ENCODE data around the gene TAAR2.
A peak's percentile ranks its signal among the peaks of the same experiment; 100 is the strongest.
"Not testable (repeated sequence)": the region's sequence is repeated elsewhere in the genome, so short reads cannot be mapped to it uniquely, and the experiment has no call there.

The TAAR2 gene, protein sequence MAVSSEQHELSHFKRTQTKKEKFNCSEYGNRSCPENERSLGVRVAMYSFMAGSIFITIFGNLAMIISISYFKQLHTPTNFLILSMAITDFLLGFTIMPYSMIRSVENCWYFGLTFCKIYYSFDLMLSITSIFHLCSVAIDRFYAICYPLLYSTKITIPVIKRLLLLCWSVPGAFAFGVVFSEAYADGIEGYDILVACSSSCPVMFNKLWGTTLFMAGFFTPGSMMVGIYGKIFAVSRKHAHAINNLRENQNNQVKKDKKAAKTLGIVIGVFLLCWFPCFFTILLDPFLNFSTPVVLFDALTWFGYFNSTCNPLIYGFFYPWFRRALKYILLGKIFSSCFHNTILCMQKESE

DNA sequence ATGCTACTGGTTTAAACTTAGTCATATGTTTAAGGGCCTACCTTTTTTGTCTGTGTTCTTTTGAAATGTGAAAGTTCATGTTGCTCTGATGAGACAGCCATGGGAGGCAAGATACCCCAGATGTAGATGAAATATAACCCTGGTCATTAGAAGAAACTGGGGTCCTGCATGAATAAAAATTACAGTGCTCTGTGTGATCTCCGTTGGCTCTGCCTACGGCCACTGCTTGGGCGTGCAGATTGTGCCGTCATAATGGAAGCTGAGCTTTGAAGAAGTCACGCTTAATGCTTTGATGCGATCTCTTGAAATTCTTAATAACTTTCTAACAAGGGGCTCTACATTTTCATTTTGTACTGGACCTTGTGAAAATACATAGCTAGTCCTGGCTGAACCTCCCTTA is at the start of gene TAAR2:
Gene TAAR2 (minus strand): TSS at position 101 of the 400 bp plus-strand sequence. CDS start 0 bp downstream, at position 101.
- DNase-seq = no peak

DNA sequence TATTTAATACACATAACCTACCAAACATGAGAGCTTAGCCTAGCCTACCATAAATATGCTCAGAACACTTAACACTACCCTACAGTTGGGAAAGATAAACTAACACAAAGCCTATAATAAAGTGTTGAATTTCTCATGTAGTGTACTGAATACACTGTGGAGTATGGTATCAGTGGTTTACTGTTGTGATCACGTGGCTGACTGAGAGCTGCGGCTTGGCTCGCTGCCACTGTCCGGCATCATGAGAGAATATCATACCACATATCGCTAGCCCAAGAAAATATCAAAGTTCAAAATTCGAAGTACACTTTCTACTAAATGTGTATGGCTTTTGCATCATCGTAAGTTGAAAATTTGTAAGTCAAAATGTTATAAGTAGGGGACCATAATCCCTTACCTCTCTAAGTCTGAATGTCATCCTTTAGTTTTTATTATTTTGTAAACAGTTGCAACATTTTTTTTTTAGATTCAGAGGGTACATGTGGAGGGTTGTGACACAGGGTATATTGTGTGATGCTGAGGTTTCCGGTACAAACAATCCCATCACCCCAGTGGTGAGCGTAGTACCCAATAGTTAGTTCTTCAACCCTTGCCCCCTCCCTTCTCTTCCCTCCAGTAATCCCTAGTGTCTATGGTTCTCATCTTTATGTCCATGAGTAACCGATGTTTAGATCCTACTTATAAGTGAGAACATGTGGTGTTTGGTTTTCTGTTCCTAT is 49.5 kb upstream of the TAAR2 start:
- DNase-seq = no peak

DNA sequence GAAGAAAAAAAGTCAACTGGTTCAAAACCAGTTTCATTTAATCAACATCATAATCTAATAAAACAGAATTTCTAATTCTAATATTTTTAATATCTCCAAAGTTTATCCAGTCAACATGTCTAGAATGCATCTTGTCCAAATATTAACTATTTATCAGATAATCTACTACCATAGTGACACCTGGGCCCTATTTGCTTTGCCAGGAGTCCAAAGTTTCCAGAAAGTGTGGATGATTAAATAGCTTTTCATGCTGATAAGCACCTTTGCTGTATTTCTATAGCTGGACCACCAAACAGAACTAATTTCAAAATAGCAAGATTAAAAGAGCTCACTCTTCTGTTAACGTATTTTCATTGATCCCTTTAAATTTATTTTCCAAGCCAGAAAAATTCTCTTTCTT is 47.2 kb upstream of the TAAR2 start:
- no peak for DNase-seq

DNA sequence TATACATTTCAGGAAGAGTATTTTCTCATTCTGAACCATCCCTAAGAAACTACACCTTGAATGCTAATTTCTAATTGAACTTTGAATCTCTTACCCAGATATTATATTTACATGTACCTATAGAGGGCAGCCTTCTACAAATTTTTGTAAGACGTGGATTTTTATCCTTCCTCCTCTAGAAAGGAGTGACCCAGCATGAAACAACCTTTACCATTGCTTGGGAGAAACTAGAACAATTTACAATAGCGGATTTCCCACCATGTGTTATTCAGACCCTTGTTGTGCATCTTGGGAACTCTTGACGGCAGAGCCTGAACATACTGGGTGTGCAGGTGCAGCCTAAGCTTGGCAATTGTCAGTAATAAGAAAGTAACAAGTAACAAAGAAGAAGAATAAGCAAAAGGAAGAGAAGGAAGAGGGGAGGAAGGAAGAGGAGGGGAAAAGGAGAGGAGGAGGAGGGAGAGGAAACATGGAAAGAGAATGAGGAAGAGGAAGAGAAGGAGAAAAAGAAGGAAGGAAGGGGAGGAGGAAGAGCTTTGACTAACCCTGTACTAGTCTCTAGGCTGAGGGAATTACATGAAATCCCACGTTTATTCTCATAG is 45.7 kb upstream of the TAAR2 start:
- DNase-seq = peak in 1 of 2 donors; percentile 50

DNA sequence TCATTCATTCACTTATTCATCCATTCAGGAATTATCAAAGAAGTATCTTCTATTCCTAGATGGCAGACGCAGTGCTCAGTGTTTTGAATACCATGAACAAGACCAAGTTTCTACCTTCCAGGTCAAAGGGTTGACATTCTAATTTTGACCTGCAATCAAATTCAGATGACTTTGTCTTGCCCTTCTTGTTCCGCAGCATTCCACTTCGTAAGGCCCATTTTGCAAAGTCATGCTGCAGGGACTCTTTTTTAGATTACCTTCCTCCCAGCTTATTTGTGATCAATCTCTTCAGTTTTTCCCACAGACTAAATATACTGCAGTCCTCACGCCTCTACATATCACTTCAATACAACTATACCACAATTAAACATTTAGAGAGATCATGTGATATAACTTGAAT is 42.0 kb upstream of the TAAR2 start:
- no peak for DNase-seq

DNA sequence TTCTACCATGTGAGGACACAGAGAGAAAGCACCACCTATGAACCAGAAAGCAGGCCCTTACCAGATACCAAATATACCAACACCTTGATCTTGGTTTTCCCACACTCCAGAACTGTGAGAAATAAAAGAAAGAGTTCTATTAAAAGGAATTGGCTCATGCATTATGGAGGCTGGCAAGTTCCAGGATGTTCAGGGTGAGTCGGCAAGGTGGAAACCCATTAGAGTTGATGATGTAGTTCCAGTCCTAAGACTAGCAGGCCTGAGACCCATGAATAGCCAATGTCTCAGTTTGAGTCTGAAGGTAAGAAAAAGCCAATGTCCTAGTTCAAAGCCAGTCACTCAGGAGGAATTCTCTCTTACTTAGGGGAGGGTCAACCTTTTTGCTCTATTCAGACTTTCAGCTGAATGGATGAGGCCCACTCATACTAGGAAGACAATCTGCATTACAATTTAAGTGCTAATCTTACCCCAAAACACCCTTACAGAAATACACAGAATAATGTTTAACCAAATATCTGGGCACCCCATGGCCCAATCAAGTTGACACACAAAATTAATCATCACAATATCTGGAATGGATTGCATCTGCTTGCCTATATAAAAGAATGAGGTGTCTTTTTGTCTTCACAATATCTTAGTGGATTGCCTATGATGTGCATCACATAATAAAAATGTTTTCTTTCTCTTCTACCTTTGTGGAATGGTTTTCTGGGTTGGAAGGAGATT is 40.4 kb upstream of the TAAR2 start:
- no peak for DNase-seq

DNA sequence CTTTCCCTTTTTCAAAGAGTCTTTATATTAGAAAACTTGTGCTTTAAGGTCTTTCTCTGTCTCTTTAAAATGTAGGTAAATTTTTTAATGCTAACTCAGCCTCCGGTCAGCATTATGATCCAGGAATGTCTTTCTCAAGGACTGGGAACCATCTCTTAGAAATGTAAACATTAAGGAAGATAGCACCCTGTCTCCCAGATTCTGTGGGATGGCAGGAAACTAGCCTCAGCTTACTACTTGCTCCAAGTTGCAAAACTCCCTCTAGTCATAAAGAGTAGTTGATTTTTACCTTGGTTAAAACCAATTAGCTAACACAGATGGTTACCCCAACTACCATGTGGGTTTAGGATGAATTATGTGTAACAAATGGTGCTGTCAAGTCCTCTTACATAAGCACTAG is 39.6 kb upstream of the TAAR2 start:
- no peak for DNase-seq

DNA sequence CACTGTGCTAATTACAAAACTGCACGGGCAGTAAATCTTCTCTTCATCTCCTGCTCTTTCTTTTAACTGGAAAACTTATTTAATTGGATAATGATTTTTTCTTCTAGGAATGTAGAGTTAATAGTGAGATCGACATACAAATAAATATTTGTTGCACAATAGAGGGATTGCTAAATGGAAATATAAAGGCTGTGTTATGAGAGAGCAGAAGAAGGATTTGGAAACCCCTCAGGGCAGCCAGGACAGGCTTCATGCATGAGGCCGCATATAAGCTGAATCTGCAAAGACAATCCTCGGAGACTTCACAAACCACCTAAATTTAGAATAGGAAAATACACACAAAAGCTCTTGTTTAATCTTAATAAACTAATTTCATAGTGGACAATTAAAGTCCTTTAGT is 37.8 kb upstream of the TAAR2 start:
- no peak for DNase-seq

DNA sequence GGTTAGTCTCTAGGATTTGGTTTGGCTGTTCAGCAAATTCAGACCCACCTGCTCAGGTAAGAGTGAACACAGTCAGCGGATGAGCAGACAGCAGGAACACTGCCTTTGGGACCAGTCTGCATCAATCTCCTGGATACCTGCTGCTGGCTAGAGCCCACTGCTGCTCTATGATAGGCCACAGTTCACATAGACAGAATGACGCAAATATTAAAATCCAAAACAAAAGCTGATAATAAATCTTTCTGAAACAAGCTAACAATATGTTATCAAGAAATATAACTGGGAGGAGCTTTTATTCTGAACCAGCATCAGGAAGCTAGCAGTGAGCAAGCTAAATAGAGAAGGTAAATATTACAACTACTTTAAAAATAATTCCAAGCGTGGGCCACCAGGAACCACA is 35.0 kb upstream of the TAAR2 start, which contains the start of gene TAAR1:
Gene TAAR1 (minus strand): TSS at position 101 of the 400 bp plus-strand sequence. CDS start 13,179 bp downstream, outside the sequence.
- no peak for DNase-seq

DNA sequence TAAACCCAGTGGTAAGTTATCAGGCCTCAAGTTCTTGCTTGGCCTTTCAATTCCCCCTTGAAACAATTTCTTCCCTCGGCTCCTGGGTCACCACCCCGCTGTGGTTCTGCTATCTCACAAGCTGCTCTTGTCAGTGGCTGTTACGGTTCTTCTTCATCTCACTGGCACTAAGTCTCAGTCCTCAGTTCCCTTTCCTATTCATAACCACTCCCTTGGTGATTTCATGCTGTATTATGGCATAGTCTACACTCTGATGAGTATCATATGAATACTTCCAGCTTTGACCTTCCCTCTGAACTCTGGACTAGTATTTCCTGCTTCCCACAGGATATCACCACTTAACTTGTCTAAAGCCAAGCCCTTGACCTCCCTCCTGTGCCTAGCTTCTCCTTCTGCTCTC is 27.0 kb upstream of the TAAR2 start:
- no peak for DNase-seq

DNA sequence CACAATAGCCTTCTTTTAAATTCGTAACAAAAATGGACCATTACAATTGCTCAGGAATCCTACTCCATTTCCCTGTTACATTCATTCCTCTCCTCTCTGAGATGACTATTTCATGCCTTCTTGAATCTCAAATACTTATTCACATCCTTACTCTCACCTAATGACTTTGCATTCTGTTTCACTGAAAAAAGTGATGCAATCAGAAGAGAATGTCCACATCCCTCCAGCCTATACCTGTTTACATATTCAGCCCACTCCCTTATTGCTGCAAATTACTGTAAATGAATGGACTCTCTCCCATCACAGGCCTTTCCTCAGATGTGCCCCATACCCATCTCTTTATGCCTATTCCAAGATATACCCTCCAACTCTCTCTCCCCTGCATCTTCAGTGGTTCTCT is 26.4 kb upstream of the TAAR2 start:
- DNase-seq = no peak

DNA sequence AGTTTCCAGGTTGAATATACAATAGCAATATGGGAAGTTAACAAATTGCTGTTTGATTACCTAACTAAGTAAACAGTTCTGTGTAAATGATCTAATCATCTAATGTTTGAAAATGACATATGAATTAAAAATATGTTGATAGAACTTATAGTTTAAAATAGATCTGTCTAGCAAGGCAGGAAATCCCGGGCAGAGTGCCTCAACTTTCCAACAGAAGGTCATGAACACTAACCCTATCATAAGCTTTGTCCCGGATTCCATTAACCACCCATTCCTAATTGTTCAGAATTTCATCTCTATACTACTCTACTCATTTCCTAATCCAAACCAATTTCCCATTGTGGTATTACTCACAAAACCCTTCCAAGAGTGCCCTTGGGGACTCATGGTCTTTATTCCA is 24.8 kb upstream of the TAAR2 start:
- no peak for DNase-seq

DNA sequence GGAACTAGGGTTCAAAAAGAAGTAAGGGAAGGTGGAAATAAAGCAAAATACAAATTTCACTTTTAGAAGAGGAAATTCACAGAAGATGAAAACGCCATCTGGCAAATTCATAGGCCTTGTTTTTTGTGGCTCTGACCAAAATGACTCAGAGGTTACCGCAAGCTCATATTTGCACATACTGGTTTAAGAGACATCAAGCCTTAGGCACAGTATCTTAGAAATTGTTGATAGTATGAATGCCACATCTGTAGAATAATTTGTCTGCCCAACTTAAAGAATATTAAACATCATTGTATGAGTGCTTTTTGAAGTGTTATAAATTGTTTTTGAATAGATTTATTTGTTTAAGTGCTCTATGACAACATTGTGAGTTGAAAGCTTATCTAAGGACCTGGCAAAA is 24.3 kb upstream of the TAAR2 start:
- DNase-seq = no peak

DNA sequence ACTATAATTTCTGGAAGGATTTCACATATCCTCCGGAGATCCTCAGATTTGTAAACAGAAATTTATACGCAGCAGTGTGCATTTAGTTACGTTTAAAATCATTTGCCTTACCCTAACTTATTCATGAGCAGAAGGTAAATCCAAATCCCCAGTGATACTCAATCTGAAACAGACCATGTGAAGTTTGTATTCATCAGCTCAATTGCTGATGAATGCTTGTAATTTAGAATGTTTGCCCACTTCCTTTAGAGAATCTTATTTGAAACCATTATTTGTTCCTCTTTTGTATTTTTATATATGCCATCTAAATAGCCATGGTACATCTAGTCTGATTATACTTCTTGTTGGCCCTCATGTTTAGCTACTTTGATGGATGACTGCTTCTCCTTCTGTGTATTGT is 19.5 kb upstream of the TAAR2 start:
- no peak for DNase-seq

DNA sequence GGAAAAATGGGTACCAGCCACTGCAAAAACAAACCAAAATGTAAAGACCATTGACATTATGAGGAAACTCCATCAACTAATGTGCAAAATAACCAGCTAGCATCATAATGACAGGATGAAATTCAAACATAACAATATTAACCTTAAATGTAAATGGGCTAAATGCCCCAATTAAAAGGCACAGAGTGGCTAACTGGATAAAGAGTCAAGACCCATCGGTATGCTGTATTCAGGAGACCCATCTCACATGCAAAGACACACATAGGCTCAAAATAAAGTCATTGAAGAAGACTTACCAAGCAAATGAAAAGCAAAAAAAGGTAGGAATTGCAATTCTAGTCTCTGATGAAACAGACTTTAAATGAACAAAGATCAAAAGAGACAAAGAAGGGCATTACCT is 13.1 kb upstream of the TAAR2 start:
- DNase-seq = not testable (repeated sequence)

DNA sequence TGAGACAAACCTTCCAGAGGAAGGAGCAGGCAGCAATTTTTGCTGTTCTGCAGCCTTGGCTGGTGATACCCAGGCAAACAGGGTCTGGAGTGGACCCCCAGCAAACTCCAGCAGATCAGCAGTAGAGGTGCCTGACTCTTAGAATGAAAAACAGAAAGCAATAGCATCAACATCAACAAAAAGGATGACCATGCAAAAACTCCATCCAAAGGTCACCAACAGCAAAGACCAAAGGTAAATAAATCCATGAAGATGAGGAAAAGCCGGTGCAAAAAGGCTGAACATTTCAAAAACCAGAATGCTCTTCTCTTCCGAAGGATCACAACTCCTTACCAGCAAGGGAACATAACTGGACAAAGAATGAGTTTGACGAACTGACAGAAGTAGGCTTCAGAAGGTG is 11.8 kb upstream of the TAAR2 start:
- not testable (repeated sequence) for DNase-seq

DNA sequence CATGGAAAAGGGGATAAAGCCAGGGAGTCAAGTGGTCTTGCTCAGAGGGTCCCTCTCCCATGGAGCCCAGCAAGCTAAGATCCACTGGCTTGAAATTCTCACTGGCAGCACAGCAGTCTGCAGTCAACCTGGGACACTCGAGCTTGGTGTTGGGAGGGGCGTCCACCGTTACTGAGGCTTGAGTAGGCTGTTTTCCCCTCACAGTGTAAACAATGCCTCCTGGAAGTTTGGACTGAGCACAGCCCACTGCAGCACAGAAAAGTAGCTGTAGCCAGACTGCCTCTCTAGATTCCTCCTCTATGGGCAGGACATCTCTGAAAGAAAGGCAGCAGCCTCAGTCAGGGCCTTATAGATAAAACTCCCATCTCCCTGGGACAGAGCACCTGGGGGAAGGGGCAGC is 11.2 kb upstream of the TAAR2 start:
- not testable (repeated sequence) for DNase-seq

DNA sequence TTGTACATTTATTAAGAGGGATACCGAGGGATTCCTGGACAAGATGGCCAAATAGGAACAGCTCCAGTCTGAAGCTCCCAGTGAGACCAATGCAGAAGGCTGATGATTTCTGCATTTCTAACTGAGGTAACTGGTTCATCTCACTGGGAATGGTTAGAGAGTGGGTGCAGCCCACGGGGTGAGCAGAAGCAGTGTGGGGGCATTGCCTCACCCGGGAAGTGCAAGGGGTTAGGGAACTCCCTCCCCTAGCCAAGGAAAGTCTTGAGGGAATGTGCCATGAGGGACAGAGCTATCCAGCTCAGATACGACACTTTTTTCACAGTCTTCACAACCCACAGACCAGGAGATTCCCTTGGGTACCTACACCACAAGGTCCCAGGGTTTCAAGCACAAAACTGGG is 10.7 kb upstream of the TAAR2 start:
- no peak for DNase-seq

DNA sequence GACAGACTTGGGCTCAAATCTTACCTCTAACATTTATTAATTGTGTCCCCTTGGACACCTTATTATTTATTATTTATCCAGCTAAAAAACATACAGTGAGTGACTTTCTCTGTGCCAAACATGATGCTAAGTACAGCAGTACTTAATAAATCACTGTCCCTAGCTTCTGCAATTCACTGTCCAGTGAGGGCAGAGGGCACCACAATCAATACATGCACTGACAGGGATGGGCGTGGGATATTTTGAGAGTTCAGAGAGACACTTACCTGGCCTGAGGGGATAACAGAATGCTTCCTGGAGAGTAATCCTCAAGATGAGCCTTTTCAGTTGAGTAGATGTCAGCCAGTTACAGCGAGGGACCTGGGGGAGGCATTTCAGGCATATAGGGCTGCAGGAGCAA is 9.3 kb upstream of the TAAR2 start:
- DNase-seq = no peak

DNA sequence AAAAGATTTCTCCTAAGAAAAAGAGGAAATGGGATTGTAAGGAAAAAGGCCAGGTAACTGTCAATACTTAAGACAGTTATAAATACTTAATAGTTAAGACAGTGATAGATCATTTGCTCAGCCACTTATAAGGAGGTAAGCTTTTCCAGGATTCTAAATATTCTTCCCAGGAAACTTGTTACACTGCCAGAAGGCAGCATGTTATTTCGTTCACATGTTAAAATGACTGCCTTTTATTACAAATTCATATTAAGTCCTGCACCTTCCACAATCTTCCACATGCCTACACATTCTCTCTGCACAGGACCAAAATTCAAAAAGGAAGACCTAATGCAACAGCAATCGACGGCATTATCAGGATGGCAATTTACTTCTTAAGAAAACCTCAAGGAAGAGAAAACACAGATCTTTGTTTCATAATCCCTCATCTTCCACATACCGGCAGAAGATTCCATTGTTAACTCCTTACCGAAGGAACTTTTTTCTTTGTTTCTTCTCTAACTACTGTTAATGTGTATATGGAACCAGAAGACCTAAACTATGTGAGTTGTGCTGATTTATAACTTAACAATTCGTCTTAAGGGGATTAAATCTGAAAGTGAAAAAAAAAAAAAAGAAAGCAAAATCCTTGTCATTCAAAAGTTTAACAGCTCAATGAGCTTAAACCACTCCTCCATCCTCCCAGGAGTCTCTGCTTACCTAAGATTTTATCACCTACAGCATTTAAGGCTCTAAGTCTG is 799 bp downstream of the TAAR2 start:
- DNase-seq = no peak

DNA sequence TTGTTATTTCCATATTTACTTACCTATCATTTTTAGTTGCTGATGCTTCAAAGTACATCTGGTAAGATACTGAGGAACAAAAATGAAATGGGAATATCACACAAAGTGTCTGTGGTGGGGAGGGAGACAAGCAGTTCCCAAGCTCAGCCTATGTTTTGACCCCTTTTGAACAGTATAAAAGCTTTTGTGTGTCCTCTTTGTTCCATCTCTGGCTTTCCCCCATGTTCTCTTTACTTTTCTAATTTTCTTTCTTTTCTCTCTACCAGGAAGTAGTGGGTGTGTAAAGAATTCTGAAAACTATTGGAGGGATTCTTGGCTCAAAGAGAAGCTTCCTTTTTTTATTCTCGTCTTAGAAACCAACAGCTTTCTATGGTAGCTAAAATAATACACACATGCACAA is 7.4 kb downstream of the TAAR2 start:
- no peak for DNase-seq

DNA sequence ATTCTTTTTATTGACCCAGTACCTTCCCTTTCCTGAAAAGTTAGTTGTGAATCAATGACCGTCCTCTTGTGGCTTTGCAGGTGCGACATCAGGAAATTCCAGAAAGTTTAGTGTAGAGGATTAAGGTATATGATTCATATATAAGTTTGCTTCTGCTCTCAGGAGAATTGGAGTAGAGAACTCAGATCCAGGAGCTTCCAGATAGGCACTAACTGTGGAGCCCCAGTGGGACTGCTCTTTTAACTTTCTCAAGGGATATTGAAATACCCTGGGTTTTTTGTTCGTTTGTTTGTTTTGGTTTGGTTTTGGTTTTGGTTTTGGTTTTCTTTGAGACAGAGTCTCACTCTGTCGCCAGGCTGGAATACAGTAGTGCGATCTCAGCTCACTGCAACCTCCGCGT is 9.5 kb downstream of the TAAR2 start:
- DNase-seq = no peak

Measured in hippocampal formation (tissue), 2 donors.